HG02870 (cell line): ENCODE results near the gene CEP192.

Experiments used
- ATAC-seq: cut with Tn5 transposase; IDR thresholded peaks from one replicate; pipeline ENCODE4 v1.9.1; 2021; ENCODE audit warnings: mild to moderate bottlenecking, moderate library complexity; ENCODE audit not compliant: unreplicated experiment

The CEP192 gene

GRCh38 chr18:13099113-13099512 is 108.0 kb downstream of the CEP192 start:
- ATAC-seq, result no peak

- no peak for ATAC-seq
Observed at GRCh38 chr18:13100942-13101658, 109.9 kb downstream of the CEP192 start.

- ATAC-seq, result no peak
Observed at GRCh38 chr18:13101659-13102197, 110.6 kb downstream of the CEP192 start.

- no peak for ATAC-seq
Observed at GRCh38 chr18:13103366-13103765, 112.2 kb downstream of the CEP192 start.

- no peak for ATAC-seq
Observed at GRCh38 chr18:13105059-13105458, 113.9 kb downstream of the CEP192 start.

- ATAC-seq, result no peak
Observed at GRCh38 chr18:13107074-13107473, 115.9 kb downstream of the CEP192 start.

GRCh38 chr18:13108330-13108729 is 117.2 kb downstream of the CEP192 start:
- ATAC-seq, result no peak

GRCh38 chr18:13110559-13110958 is 119.4 kb downstream of the CEP192 start:
- no peak for ATAC-seq

GRCh38 chr18:13112982-13113381 is 121.8 kb downstream of the CEP192 start:
- no peak for ATAC-seq

- ATAC-seq, result no peak
Observed at GRCh38 chr18:13120255-13120654, 129.1 kb downstream of the CEP192 start.

- ATAC-seq, result no peak
Observed at GRCh38 chr18:13120983-13121441, 129.8 kb downstream of the CEP192 start.

GRCh38 chr18:13124411-13124810 is 133.2 kb downstream of the CEP192 start:
- ATAC-seq, result no peak

GRCh38 chr18:13125191-13125590 is 134.0 kb downstream of the CEP192 start:
- no peak for ATAC-seq

- no peak for ATAC-seq
Observed at GRCh38 chr18:13126966-13127598, 135.9 kb downstream of the CEP192 start.

- ATAC-seq, result no peak
Observed at GRCh38 chr18:13131283-13131682, 140.1 kb downstream of the CEP192 start.

- no peak for ATAC-seq
Observed at GRCh38 chr18:13134551-13135401, 143.6 kb downstream of the CEP192 start.

GRCh38 chr18:13136056-13136903 is 145.1 kb downstream of the CEP192 start:
- no peak for ATAC-seq

GRCh38 chr18:13136904-13137669 is 145.9 kb downstream of the CEP192 start:
- ATAC-seq, result peak; percentile 37

GRCh38 chr18:13137670-13138419 is 146.7 kb downstream of the CEP192 start:
- peak; percentile 61 for ATAC-seq
